Stomach (tissue), 4 donors: ENCODE results near the gene SLC25A26.

Experiments
- CTCF ChIP-seq, 7 experiments: fragments of 450-650 bp in 4 of 7; fragments of 200-600 bp in 3 of 7; sonication (generic) in 3 of 7; IDR thresholded peaks; one replicate each; pipeline ENCODE4 v1.5.1; 2016 to 2019; ENCODE audit warnings: antibody characterized with exemption in 7 of 7, control low read depth in 2 of 7, mild to moderate bottlenecking in 1 of 7
- POLR2A ChIP-seq, 4 donors: fragments of 450-650 bp; IDR thresholded peaks; one replicate each; pipeline ENCODE4 v1.6.1; 2016; ENCODE audit warnings: antibody characterized with exemption in 4 of 4, control low read depth in 2 of 4, mild to moderate bottlenecking in 1 of 4, moderate library complexity in 1 of 4

- TF ChIP-seq POLR2A (IDR thresholded peaks at IDR 0.05) = no peak
- no peak for TF ChIP-seq CTCF (IDR thresholded peaks at IDR 0.05)
Measured at GRCh38 chr3:66242788-66243464, 22.1 kb downstream of the SLC25A26 start.
